Body of pancreas (tissue), 4 donors: ENCODE results near the gene AP5M1. TPM values are rescaled to one million over a fixed set of nuclear protein-coding genes. Genes with fewer than 3 reads are reported as not detected.
"Not testable (repeated sequence)": the region's sequence is repeated elsewhere in the genome, so short reads cannot be mapped to it uniquely, and the experiment has no call there.

Experiments used
- ATAC-seq: fragments of 150-250 bp; one replicate; pipeline ENCODE4 v1.9.1; 2016
- DNase-seq, 4 donors: peaks; one replicate each; pipeline ENCODE4 v3.0.0-alpha.2; 2019
- H3K27ac ChIP-seq, 4 donors: fragments of 200-600 bp; sonication (generic); 1 replicate in 3 of 4; 2 replicates in 1 of 4; pipeline versions ENCODE4 v1.5.1 to v1.6.1; 2016 to 2019; ENCODE audit warnings: mild to moderate bottlenecking in 1 of 4, mixed read lengths in 1 of 4, moderate library complexity in 1 of 4
- H3K27me3 ChIP-seq, 2 donors: fragments of 200-600 bp; sonication (generic); one replicate each; pipeline ENCODE4 v1.6.0; 2016; ENCODE audit warnings: mild to moderate bottlenecking in 1 of 2
- H3K36me3 ChIP-seq, 2 donors: fragments of 200-600 bp; sonication (generic); replicated peaks in 1 of 2; 2 replicates each; pipeline ENCODE4 v1.5.1; 2016; ENCODE audit warnings: low read depth in 2 of 2; ENCODE audit not compliant: insufficient read depth in 1 of 2
- H3K4me1 ChIP-seq: fragments of 200-600 bp; sonication (generic); one replicate; pipeline ENCODE4 v1.6.0; 2016
- H3K4me3 ChIP-seq, 2 donors: fragments of 200-600 bp; sonication (generic); 1 replicate in 1 of 2; 2 replicates in 1 of 2; pipeline ENCODE4 v1.5.1; 2016 to 2019
- H3K9me3 ChIP-seq, 3 donors: fragments of 200-600 bp; sonication (generic); 1 replicate in 2 of 3; 2 replicates in 1 of 3; pipeline ENCODE4 v1.5.1; 2016
- CTCF ChIP-seq, 7 experiments: fragments of 450-650 bp in 4 of 7; fragments of 200-600 bp in 3 of 7; sonication (generic) in 3 of 7; IDR thresholded peaks; one replicate each; pipeline ENCODE4 v1.5.1; 2016 to 2019; ENCODE audit warnings: antibody characterized with exemption in 7 of 7
- POLR2A ChIP-seq, 3 donors: fragments of 450-650 bp; IDR thresholded peaks; one replicate each; pipeline ENCODE4 v1.6.1; 2016; ENCODE audit warnings: antibody characterized with exemption in 3 of 3, mild to moderate bottlenecking in 2 of 3
- WGBS, 2 donors: methylation state at CpG; one replicate each; pipeline ENCODE4 v1.1.5; 2017; 5-methylcytosine and 5-hydroxymethylcytosine counted together
- intact Hi-C: fragments of 100-400 bp; cut with DNase I; formaldehyde crosslinking; loops from one replicate; pipeline ENCODE4 v1.15.1; 2023
- total RNA-seq, 2 donors: library from RNA; depleted of rRNA; stranded (reverse); fragments of >200 nt; gene quantifications; one replicate each; pipeline ENCODE4 v1.1.0, GENCODE V29; 2016

Gene AP5M1
- total RNA-seq, 2 donors from 2014 or later: 12.2 to 17.8 TPM

GRCh38 chr14:57343545-57344297 is 75.0 kb downstream of the AP5M1 start:
- ATAC-seq, intact Hi-C loops: not testable (repeated sequence)

GRCh38 chr14:57345106-57345505 is 76.3 kb downstream of the AP5M1 start:
- H3K9me3 ChIP-seq: no peaks in the 10 kb centered on the region
- H3K27me3 ChIP-seq: no peaks in the 10 kb centered on the region
- DNase-seq: no peak
- H3K36me3 ChIP-seq: no peaks in the 10 kb centered on the region
- no peak overlapping the region for H3K4me3 ChIP-seq
- ATAC-seq: no peak
- no peaks in the 10 kb centered on the region for H3K4me1 ChIP-seq
- TF ChIP-seq CTCF (IDR thresholded peaks at IDR 0.05) (no peak), POLR2A (IDR thresholded peaks at IDR 0.05) (no peak)
- H3K27ac ChIP-seq: no peak overlapping the region
- intact Hi-C loops: no loop called here
- WGBS, 2 donors: 71 to 84% methylated on average over 8 to 9 of the region's 9 CpGs

More at GRCh38 chr14:57343545-57344297, 75.0 kb downstream of the AP5M1 start:
- not testable (repeated sequence) for H3K27ac ChIP-seq, H3K9me3 ChIP-seq, H3K27me3 ChIP-seq, H3K4me3 ChIP-seq, H3K4me1 ChIP-seq, H3K36me3 ChIP-seq, DNase-seq
- WGBS, 2 donors: 69 to 93% methylated on average over 17 to 34 of the region's 34 CpGs

GRCh38 chr14:57346741-57347140 is 78.0 kb downstream of the AP5M1 start:
- Histone ChIP-seq H3K9me3 (no peaks in the 10 kb centered on the region), H3K36me3 (no peaks in the 10 kb centered on the region), H3K4me1 (no peaks in the 10 kb centered on the region), H3K27me3 (no peaks in the 10 kb centered on the region), H3K27ac (no peak overlapping the region), H3K4me3 (no peak overlapping the region)
- no peak for ATAC-seq
- TF ChIP-seq POLR2A (IDR thresholded peaks at IDR 0.05) (no peak), CTCF (IDR thresholded peaks at IDR 0.05) (no peak)
- intact Hi-C loops: no loop called here
- WGBS, 2 donors: 40 to 43% methylated on average over 2 of the region's 2 CpGs
- DNase-seq: no peak

Other genes with a start within 250 kb of the AP5M1 start
- 10 to 100 TPM; 16.3 to 19.4 TPM for gene EXOC5, start 66 bp upstream of the AP5M1 start, total RNA-seq
- gene NAA30, start 121.6 kb downstream of the AP5M1 start, total RNA-seq: 10 to 100 TPM in 1 of 2 donors, 1 to 10 TPM in 1; 8.2 to 13.2 TPM
- 100 to 1,000 TPM in 1 of 2 donors, 10 to 100 TPM in 1; 97.8 to 123 TPM for gene CCDC198, start 224.9 kb downstream of the AP5M1 start, total RNA-seq